Endodermal cell (in vitro differentiated cells): Measurements from ENCODE around the gene INSYN1. TPM values are rescaled to one million over a fixed set of nuclear protein-coding genes. Genes with fewer than 3 reads are reported as not detected.

Source experiments
- DNase-seq: peaks from one replicate; pipeline ENCODE4 v3.0.0-alpha.2; 2017
- H3K27ac ChIP-seq: 2 replicates; pipeline ENCODE4 v1.5.1; 2013; ENCODE audit warnings: mild to moderate bottlenecking, low read depth, low read length, moderate library complexity
- H3K27me3 ChIP-seq: 2 replicates; pipeline ENCODE4 v1.6.1; 2013; ENCODE audit warnings: mild to moderate bottlenecking, low read length, moderate library complexity; ENCODE audit not compliant: insufficient read depth, control insufficient read depth, poor library complexity, severe bottlenecking
- H3K36me3 ChIP-seq: 2 replicates; pipeline ENCODE4 v1.7.0; 2013; ENCODE audit warnings: mild to moderate bottlenecking, low read length, moderate library complexity; ENCODE audit not compliant: control insufficient read depth, insufficient read depth
- H3K4me1 ChIP-seq: one replicate; pipeline ENCODE4 v1.7.0; 2013; ENCODE audit warnings: low read length; ENCODE audit not compliant: control insufficient read depth, insufficient read depth
- H3K4me3 ChIP-seq: 2 replicates; pipeline ENCODE4 v1.5.1; 2013; ENCODE audit warnings: mild to moderate bottlenecking, low read length, moderate library complexity
- H3K9ac ChIP-seq: 2 replicates; pipeline ENCODE4 v1.6.1; 2013; ENCODE audit warnings: mild to moderate bottlenecking, low read length, moderate library complexity; ENCODE audit not compliant: poor library complexity, severe bottlenecking; ENCODE audit errors: extremely low read depth
- H3K9me3 ChIP-seq: 2 replicates; pipeline ENCODE4 v1.6.1; 2013; ENCODE audit warnings: mild to moderate bottlenecking, low read length, moderate library complexity; ENCODE audit not compliant: control insufficient read depth
- H3K27ac Mint-ChIP-seq: 2 replicates; pipeline ENCODE4 v1.8.0; 2020; ENCODE audit warnings: mixed read lengths
- H3K27me3 Mint-ChIP-seq: 2 replicates; pipeline ENCODE4 v1.8.0; 2021; ENCODE audit warnings: mild to moderate bottlenecking, mixed read lengths; ENCODE audit not compliant: insufficient read depth
- H3K36me3 Mint-ChIP-seq: 2 replicates; pipeline ENCODE4 v1.8.0; 2020; ENCODE audit warnings: low read depth, mixed read lengths
- H3K4me1 Mint-ChIP-seq: 2 replicates; pipeline ENCODE4 v1.8.0; 2020; ENCODE audit warnings: mixed read lengths
- H3K4me3 Mint-ChIP-seq: 2 replicates; pipeline ENCODE4 v1.8.0; 2020; ENCODE audit warnings: mild to moderate bottlenecking, moderate library complexity, mixed read lengths
- H3K9me3 Mint-ChIP-seq: 2 replicates; pipeline ENCODE4 v1.8.0; 2020; ENCODE audit warnings: mild to moderate bottlenecking, mixed read lengths
- WGBS, 2 experiments: methylation state at CpG; one replicate each; pipeline versions ENCODE4 v1.1.5 to v1.1.7; 2013; ENCODE audit warnings: missing lambda C conversion rate in 2 of 2, mixed read lengths in 1 of 2; ENCODE audit not compliant: insufficient coverage in 1 of 2, insufficient read length in 1 of 2; 5-methylcytosine and 5-hydroxymethylcytosine counted together
- total RNA-seq, 2 donors: library from RNA; stranded (reverse); fragmentation: NEBNext Ultra II Directional in 1 of 2; extraction: Animal tissue kit (Norgen Biotek cat#: 25700) in 1 of 2; gene quantifications; 2 replicates in 1 of 2; 3 replicates in 1 of 2; pipeline ENCODE4 v1.2.1, GENCODE V29; 2021
- TF ChIP-seq, protein P1 (sequence below): fragments of 200-600 bp; sonication (generic); conservative IDR thresholded peaks from 2 replicates; pipeline ENCODE4 v1.5.0; 2021; ENCODE audit warnings: antibody characterized with exemption, mild to moderate bottlenecking

Gene INSYN1
- total RNA-seq, 2 donors from 2014 or later: 0.33 to 0.55 TPM

DNA sequence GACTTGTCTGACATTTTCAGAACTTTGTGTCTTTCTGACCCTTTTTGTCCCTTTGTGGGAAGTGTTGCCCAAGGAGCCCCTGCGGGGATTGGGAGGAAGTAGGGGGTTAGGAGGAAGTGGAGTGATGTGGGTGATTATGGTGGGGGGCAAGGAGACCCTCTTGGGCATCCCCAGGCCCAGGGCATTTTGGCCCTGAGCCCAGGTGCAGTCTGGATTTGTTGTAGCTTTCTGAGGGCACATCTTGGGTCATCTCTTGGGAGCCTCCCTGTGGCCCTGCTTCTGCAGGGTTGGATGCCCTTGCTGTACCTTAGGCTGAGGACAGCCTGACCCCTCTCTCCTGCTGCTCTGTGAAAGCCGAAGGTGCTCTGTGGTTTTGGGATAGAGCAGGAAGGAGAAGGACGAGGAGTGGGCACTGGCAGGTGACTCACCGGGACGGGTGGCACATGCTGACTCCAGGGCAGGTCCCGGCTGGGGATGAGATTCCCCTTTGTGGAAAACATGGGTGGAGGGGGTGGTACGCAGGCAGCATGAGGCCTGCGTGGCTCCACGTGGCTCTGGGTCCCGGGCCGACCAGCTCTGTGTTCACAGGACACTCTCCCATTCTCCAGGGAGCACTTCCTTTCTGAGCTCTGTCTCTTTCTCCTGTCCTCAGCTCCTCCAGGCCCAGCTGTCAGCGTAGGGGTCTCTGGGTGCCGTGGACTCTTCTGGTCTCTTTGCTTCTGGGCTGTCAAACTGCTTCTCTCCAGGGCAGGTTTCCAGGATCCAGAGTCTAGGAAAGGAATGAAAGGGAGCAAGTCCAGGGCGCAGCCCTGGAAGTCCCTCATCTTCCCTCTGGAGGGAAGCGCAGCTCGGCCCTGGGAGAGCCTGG is 57.1 kb downstream of the INSYN1 start:
- peak overlapping the region; percentile 14 for H3K27ac ChIP-seq
- DNase-seq: no peak
- Mint-ChIP-seq H3K4me3 (no peak overlapping the region), H3K4me1 (peaks cover 14% of the 10 kb centered on the region), H3K36me3 (peaks cover 8% of the 10 kb centered on the region), H3K9me3 (no peaks in the 10 kb centered on the region), H3K27me3 (no peaks in the 10 kb centered on the region), H3K27ac (peak overlapping the region; percentile 37)
- H3K4me3 ChIP-seq: no peak overlapping the region
- TF ChIP-seq, protein P1, sequence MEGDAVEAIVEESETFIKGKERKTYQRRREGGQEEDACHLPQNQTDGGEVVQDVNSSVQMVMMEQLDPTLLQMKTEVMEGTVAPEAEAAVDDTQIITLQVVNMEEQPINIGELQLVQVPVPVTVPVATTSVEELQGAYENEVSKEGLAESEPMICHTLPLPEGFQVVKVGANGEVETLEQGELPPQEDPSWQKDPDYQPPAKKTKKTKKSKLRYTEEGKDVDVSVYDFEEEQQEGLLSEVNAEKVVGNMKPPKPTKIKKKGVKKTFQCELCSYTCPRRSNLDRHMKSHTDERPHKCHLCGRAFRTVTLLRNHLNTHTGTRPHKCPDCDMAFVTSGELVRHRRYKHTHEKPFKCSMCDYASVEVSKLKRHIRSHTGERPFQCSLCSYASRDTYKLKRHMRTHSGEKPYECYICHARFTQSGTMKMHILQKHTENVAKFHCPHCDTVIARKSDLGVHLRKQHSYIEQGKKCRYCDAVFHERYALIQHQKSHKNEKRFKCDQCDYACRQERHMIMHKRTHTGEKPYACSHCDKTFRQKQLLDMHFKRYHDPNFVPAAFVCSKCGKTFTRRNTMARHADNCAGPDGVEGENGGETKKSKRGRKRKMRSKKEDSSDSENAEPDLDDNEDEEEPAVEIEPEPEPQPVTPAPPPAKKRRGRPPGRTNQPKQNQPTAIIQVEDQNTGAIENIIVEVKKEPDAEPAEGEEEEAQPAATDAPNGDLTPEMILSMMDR: no peak
- peaks cover 22% of the 10 kb centered on the region for H3K36me3 ChIP-seq
- 92 to 93% methylated on average over 7 to 16 of the region's 16 CpGs for WGBS, 2 experiments
- no peaks in the 10 kb centered on the region for H3K9me3 ChIP-seq
- no peak overlapping the region for H3K9ac ChIP-seq
- no peaks in the 10 kb centered on the region for H3K4me1 ChIP-seq
- no peaks in the 10 kb centered on the region for H3K27me3 ChIP-seq

DNA sequence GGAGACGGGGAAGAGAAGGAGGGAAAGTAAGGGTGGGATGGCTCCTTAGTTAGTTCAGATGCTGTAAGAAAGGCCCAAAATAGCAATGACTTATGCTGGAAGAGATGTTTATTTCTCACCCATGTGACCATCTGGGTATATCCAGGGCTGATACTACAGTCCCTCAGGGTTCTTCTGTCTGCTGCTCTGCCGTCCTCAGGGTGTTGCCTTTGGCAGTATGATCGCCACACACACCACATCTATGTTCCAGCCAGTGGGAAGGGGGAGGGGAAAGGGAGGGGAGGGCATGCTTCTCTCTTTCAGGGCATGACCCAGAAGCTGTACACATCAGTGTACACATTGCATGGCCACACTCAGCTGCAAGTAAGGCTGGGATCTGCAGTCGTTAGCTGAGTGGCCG is 58.7 kb downstream of the INSYN1 start:
- H3K9ac ChIP-seq: no peak overlapping the region
- no peak overlapping the region for H3K4me3 Mint-ChIP-seq
- WGBS, 2 experiments: 95 to 100% methylated on average over 2 to 4 of the region's 5 CpGs
- no peak overlapping the region for H3K27ac Mint-ChIP-seq
- H3K27me3 Mint-ChIP-seq: no peaks in the 10 kb centered on the region
- no peak for DNase-seq
- H3K9me3 Mint-ChIP-seq: no peaks in the 10 kb centered on the region
- H3K36me3 Mint-ChIP-seq: peaks cover 8% of the 10 kb centered on the region
- peaks cover 22% of the 10 kb centered on the region for H3K36me3 ChIP-seq
- no peaks in the 10 kb centered on the region for H3K4me1 ChIP-seq
- peaks cover 14% of the 10 kb centered on the region for H3K4me1 Mint-ChIP-seq
- TF ChIP-seq, protein P1: no peak
- H3K9me3 ChIP-seq: no peaks in the 10 kb centered on the region
- no peak overlapping the region for H3K27ac ChIP-seq
- H3K27me3 ChIP-seq: no peaks in the 10 kb centered on the region
- H3K4me3 ChIP-seq: no peak overlapping the region

DNA sequence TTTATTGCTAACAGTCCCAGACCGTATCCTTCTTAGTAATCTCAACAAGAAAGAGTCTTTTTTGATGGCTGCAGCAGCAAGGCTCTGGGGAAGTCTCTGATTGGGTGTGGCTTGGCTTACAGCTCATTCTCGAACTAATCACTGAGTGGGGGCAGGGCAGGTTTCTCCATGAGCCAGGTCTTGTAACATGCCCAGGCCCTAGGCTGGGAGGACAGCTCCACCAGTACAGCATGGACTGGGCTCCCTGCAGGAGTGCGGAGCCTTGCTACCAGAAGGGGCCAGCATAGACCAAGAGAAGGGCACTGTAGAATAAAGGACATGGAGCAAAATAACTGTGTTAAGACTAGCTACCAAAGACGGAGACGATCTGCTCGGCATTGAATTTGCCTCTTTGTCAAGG is 61.8 kb downstream of the INSYN1 start:
- Histone ChIP-seq H3K36me3 (peaks cover 14% of the 10 kb centered on the region), H3K9me3 (no peaks in the 10 kb centered on the region), H3K27me3 (no peaks in the 10 kb centered on the region), H3K4me3 (no peak overlapping the region), H3K4me1 (peaks cover 4% of the 10 kb centered on the region), H3K9ac (no peak overlapping the region), H3K27ac (peak overlapping the region; percentile 21)
- WGBS, 2 experiments: 73 to 95% methylated on average over 3 to 6 of the region's 6 CpGs
- H3K27ac Mint-ChIP-seq: no peak overlapping the region
- no peaks in the 10 kb centered on the region for H3K27me3 Mint-ChIP-seq
- no peaks in the 10 kb centered on the region for H3K9me3 Mint-ChIP-seq
- no peak overlapping the region for H3K4me3 Mint-ChIP-seq
- TF ChIP-seq, protein P1: peak; percentile 51
- H3K4me1 Mint-ChIP-seq: peaks cover 10% of the 10 kb centered on the region
- H3K36me3 Mint-ChIP-seq: peaks cover 2% of the 10 kb centered on the region
- DNase-seq: peak; percentile 90
